Stimulated activated CD4-positive, alpha-beta T cell treated with anti-CD3 and anti-CD28 coated beads, Interleukin-4, amount 100 ng/mL, for 4 hours (primary cell): ENCODE measurements around the gene NOD2.

Experiments
- DNase-seq, 2 experiments: peaks; one replicate each; pipeline ENCODE4 v3.0.0-alpha.2; 2020

Gene NOD2

GRCh38 chr16:50671644-50672260 is 21.7 kb upstream of the NOD2 start:
- DNase-seq, result peak; percentile 40

GRCh38 chr16:50673496-50674275 is 19.7 kb upstream of the NOD2 start:
- no peak for DNase-seq

GRCh38 chr16:50674831-50675230 is 18.6 kb upstream of the NOD2 start:
- DNase-seq, result no peak

DNA sequence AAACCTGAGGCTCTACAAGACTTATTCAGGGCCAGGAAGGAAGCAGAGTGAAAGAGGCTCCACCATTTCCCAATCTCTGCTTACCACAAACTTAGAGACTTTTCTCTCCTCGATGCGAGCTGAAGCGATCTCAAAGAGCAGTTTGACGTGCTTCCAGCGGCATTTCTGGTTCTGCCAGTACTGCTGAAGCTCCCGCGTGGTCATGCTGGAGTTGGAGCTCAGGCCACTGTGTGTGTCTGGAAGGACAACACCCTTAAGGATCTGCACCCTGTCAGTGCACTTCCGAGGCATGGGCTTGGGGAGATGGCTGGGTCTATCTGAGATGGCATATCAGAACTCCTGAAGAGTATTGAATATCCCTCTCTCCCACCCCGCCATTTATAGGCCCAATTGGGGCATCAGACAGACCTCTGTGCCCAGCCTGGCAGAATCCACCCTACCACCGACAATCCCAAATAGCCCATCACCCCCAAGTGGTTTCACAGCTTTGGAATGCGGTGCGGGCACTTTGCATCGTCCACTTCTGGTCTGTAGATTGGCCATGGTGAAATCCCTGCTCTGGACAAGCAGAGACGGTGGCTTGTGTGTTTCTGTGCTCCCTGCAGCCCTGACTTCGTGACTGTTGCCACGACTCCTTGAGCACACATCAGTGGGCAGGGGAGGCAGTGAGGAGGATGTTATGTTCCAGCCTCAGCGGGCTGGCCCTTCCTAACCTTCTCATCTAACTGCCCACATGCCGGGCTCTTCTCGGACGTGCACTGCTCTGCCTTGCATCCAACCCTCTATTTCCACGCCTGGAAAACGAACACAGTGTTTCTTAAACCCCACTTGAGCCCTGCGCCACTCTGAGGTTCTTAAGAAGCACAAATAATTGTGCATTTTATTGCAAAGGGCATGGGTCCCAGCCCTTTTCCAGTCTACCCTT is 17.5 kb upstream of the NOD2 start:
- no peak for DNase-seq

DNA sequence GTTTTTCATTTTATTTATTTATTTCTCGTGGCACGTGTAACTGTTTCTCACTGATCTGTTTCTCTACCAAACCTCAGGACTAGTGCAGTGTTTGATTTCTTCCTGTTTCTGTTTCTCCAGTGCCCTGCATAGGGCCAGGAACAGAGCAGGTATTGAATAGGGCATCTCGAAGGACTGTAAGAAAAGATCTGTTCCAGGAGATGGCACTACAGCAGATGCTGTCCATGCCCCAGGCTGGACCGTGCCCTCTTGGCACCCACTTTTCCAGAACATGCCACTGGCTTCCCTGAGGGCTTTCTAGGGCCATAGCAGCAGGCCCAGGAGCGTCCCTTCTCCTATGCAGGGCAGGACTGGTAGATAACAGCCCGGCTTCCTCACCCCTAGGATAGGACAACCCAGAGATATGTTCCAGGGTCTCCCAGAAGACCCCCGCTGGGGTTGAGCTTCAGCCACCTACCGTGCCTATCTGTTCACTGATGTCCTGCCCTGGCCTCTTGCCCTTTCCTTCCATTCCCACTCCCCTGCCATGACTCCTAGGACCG is 16.7 kb upstream of the NOD2 start:
- DNase-seq, result no peak

GRCh38 chr16:50677351-50677750 is 16.1 kb upstream of the NOD2 start:
- no peak for DNase-seq

DNA sequence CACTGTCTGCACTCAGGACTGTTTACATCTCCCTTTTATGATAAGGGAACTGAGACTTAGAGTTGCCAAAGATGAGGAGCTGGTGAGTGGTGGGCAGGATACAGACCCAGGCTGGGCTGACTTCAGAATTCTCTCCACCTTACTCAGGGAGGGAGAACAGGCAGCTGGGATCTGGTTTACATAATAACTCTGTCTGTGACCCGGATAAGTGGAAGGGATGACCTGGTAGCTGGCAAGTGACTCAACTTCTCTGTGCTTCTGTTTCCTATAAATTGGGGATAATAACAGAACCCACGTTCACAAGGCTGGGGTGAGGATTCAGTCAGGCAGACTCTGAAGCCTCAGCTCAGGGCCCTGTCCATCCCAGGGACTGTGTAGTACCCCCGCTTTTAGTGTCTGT is 14.9 kb upstream of the NOD2 start:
- no peak for DNase-seq

DNA sequence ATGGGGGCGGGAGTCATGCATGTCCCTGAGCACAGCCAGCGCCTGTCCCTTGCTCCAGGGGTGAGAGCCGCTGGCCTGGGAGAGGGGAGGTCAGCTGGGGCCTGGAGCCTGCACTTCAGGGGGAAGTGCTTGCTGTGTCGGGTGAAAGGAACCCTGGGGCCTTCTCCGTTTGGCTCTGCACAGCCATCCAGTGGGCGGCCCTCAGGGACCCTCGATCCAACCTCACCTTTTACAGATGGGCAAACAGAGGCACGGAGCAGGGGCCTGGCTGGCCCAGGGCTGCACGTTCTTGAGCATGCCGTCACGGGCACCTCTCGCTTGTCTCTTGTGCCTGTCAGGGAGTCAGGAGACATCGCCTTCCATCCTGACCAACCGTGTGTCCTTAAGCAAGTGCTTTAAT is 14.1 kb upstream of the NOD2 start:
- no peak for DNase-seq

DNA sequence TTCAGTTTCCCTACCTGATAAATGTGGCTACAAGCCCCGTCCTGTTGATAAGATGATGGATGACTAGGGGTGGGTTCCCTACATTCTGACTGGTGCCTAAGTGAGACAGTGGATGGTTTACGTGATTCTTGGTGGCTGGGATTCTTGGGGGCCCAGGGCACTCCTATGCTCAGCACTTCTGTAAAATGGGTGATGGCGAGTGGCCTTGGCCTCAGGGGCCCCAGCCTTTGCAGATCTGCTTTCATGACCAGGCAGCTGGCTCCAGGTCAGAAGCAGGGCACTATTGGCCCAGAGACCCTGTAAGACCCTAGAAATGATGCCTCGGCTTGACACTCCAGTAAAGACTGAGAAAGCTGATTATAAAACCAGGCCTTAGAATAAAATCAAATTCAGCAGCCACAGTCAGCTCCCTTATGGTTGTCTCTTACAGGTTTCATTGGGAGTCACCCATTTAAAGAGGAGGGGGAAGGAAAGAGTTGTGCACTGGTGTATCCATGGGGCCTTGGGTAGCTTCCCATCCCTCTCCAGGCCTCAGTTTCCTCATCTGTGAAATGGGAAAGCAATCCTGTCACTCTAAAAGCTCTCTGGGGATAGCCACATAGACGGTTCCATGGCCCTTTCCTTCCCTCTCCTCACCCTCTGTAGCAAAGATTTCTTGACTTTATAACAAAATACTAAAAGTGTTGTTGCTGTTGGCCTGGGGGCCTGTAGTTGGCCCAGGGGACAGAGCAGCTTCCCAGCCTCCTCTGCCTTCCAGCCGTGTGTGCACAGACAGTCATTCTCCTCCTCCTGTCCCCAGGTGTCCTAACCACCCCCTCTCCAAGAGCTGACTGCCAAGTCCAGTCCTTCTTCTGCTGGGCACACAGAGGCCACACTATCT is 13.5 kb upstream of the NOD2 start:
- DNase-seq, result no peak

DNA sequence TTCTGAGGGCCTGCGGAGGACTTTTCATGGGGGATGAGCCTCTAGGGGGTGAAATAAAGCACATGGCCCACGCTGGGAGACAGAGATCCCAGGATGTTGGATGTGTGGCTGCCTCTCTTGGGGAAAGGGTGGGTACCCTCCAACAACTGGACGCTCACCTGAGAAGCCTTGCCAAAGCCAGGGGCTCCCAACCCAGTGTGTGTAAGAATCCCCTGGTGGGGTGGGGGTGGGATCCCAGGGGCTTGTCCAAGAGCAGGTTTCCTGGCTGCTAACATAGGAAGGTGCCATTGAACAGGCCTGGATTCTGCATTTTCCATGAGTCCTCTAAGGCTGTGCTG is 12.9 kb upstream of the NOD2 start:
- no peak for DNase-seq

DNA sequence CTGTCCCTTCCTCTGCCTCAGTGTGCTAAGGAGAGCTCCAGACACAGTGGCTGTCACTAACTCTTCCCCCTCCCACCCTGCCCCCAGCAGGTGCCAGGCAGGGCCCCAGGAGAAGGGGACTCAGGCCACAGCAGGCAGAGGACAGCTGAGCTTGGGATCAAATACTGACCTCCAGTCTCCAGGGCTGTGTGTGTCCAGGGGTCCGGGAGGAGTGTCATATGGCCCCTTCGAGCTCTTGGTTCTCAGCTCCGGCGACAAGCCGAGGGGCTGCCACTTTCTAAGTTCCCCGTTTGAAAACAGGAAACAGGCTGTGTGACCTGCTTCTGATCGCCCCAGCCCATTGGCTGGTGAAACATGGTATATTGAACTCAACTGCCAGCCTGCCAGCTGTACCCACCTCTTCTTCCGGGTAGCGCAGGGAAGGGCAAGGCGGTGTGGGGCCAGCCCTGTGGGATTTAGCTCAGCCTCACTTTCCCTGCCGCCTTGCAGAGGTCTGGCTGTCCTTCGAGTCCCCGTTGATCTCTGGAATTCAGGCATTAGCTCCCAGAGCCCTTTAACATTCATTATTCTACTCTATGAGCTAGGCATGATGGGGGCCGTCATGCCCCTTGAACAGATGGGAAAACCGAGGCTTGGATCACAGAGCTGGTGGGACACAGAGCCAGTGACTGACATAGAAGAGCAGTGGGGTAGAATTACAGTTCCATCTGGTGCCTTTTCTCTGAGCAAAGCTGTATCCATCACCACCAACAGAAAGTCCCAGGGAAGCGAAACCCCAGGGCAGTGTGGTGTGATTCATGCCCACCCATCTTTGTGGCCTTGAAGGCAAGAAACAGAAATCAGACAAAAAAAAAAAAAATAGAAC is 12.2 kb upstream of the NOD2 start, which contains the start of gene SNX20:
Gene SNX20, minus strand, starts transcription at position 292 of the 865 bp plus-strand sequence. CDS start 3,786 bp downstream, outside the sequence.
- peak; percentile 47 to 69 for DNase-seq

GRCh38 chr16:50683689-50684374 is 9.6 kb upstream of the NOD2 start:
- peak in 1 of 2 experiments; percentile 56 for DNase-seq

DNA sequence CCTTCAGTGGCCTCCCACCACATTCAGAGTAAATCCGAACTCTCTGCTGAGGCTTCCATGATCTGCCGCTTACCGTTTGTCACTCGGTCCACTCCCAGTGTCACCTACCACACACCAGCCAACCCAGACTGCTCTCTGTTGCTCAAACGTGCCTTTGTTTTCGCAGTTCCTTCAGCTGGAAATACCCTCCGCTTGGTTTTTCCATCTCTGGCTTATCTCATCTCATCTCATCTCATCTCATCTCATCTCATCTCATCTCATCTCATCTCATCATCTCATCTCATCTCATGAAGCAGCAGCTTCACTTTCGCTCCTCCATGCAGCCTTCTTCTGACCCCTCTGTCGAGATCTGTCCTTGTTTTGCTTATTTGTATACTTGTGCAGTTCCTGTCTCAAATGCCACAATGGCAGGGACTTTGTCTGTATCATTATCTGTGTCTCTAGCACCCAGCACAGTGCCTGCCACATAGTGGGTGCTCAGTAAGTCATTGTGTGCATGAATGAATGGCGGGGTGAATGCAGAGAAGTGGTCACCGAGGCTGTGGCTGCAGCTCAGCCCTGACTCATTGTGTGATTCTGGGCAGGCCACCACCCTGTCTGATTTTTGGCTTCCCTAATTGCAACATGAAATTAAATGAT is 8.5 kb upstream of the NOD2 start:
- DNase-seq, result peak; percentile 31 to 57

- DNase-seq, result no peak
Observed at GRCh38 chr16:50685462-50686063, 7.8 kb upstream of the NOD2 start.

DNA sequence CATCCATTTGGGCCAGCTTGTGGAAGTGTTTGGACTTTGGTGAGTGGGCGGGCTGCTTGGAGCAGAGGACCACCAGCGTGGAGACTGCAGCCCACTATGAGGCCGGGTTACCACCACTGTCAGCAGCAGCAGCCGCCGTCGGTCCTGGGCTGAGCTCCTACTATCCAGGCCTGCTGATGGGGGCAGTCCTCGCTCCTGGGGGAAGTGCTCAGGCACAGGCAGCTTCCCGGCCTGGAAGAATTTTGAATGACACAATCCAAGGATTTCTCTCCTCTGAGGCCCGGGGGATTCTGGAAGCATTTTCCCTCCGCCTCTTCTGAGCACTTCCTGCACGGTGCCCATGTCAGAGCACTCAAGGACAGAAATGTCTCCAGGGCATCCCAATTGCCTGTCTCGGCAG is 5.3 kb upstream of the NOD2 start:
- no peak for DNase-seq

DNA sequence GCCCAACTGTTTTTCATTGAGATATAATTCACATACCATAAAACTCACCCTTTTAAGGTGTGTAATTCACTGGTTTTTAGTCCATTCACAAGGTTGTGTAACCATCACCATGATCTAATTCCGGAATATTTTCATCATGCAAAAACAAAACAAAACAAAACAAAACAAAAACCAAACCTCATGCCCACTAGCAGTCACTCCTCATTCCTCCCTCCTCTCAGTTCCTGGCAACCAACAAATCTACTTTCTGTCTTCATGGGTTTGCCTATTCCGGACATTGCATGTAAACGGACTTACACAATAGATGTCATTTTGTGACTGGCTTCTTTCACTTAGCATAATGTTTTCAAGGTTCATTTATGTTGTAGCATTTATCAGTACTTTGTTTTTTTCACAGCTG is 4.5 kb upstream of the NOD2 start:
- no peak for DNase-seq

GRCh38 chr16:50690177-50690576 is 3.2 kb upstream of the NOD2 start:
- no peak for DNase-seq

DNA sequence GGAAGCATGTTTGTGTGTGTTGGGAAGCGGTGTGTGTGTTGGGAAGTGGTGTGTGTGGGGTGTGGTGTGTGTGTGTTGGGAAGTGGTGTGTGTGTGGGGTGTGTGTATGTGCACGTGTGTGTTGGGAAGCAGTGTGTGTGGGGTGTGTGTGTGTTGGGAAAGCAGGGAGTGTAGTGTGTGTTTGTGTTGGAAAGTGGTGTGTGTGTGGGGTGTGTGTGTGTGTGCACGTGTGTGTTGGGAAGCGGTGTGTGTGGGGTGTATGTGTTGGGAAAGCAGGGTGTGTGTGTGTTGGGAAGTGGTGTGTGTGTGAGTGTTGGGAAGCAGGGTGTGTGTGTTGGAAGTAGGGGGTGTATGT is 785 bp upstream of the NOD2 start:
- no peak for DNase-seq

DNA sequence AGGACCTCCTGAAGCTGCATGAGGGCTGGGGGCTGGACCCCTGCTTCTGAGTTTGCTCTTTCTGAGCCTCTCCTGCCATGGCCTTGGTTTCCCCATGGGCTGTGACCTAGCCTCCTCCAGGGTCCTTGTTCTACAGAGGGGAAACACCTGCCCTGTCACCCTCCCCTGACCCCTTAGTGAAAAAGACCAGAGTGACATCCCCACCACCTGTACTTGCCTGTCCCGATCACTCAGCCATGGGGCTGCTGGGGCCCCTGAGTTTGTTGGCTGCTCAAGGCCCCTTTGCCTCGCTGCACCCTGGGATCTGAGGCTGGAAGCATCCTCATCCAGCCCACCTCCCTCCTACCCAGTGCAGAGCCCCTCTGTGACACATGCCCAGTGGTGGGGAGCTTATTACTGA is 800 bp downstream of the NOD2 start:
- DNase-seq, result no peak
